HEK293 (cell line): ENCODE data around the gene CCDC167.

Source experiments
- CTCF ChIA-PET: fragments of 350-600 bp; formaldehyde crosslinking; extraction: SDS; loops from one replicate; lab custom pipeline; 2021; ENCODE audit warnings: antibody characterized with exemption; lab: Yijun Ruan, JAX
- POLR2A ChIA-PET: fragments of 300-600 bp; formaldehyde crosslinking; extraction: SDS; loops from one replicate; lab custom pipeline; 2020; ENCODE audit warnings: antibody characterized with exemption, inconsistent platforms; lab: Yijun Ruan, JAX
- H3K27ac ChIP-seq: fragments of 200-500 bp; sonication (Bioruptor generic); 2 replicates; pipeline ENCODE4 v1.5.1; 2014; ENCODE audit warnings: low read depth, low read length, control low read depth, inconsistent platforms; ENCODE audit errors: extremely low read depth
- H3K36me3 ChIP-seq, 2 experiments: fragments of 200-500 bp in 1 of 2; sonication (Bioruptor generic) in 1 of 2; 1 replicate in 1 of 2; 2 replicates in 1 of 2; pipeline ENCODE4 v1.5.1; 2014 to 2017; ENCODE audit warnings: inconsistent platforms in 2 of 2, low read length in 2 of 2; ENCODE audit not compliant: control insufficient read depth in 2 of 2, insufficient read depth in 1 of 2
- H3K4me1 ChIP-seq: fragments of 200-500 bp; sonication (Bioruptor generic); 2 replicates; pipeline ENCODE4 v1.5.1; 2014; ENCODE audit warnings: mild to moderate bottlenecking, low read length, inconsistent platforms; ENCODE audit not compliant: control insufficient read depth, insufficient read depth
- H3K4me3 ChIP-seq: 2 replicates; pipeline ENCODE4 v1.5.1; 2011; ENCODE audit warnings: low read depth, mild to moderate bottlenecking, control low read depth, low read length, moderate library complexity
- H3K9me3 ChIP-seq: fragments of 200-500 bp; sonication (Bioruptor generic); 2 replicates; pipeline ENCODE4 v1.5.1; 2014; ENCODE audit warnings: low read depth, low read length, inconsistent platforms; ENCODE audit not compliant: control insufficient read depth, insufficient read depth
- GLIS2 ChIP-seq: fragments of 450-650 bp; formaldehyde crosslinking; IDR thresholded peaks from 2 replicates; pipeline ENCODE4 v1.5.1; 2016; ENCODE audit warnings: missing biosample characterization, missing genetic modification characterization
- MZF1 ChIP-seq: fragments of 450-650 bp; formaldehyde crosslinking; IDR thresholded peaks from 2 replicates; pipeline ENCODE4 v1.5.1; 2017; ENCODE audit warnings: missing biosample characterization, missing genetic modification characterization, borderline replicate concordance
- REPIN1 ChIP-seq: fragments of 450-650 bp; formaldehyde crosslinking; IDR thresholded peaks from 2 replicates; pipeline ENCODE4 v1.5.1; 2017; ENCODE audit warnings: missing biosample characterization, missing genetic modification characterization, low read depth
- SCRT2 ChIP-seq: fragments of 450-650 bp; formaldehyde crosslinking; IDR thresholded peaks from 2 replicates; pipeline ENCODE4 v1.5.1; 2016; ENCODE audit warnings: missing biosample characterization, missing genetic modification characterization
- SP3 ChIP-seq: fragments of 450-650 bp; formaldehyde crosslinking; IDR thresholded peaks from 2 replicates; pipeline ENCODE4 v1.5.1; 2016; ENCODE audit warnings: missing biosample characterization, missing genetic modification characterization
- ZBTB48 ChIP-seq: fragments of 450-650 bp; formaldehyde crosslinking; IDR thresholded peaks from 2 replicates; pipeline ENCODE4 v1.5.1; 2016; ENCODE audit warnings: missing biosample characterization, missing genetic modification characterization
- ZBTB7A ChIP-seq: fragments of 450-650 bp; formaldehyde crosslinking; IDR thresholded peaks from 2 replicates; pipeline ENCODE4 v1.5.1; 2016; ENCODE audit warnings: low read depth, missing biosample characterization, missing genetic modification characterization
- ZFP69B ChIP-seq: fragments of 450-650 bp; formaldehyde crosslinking; IDR thresholded peaks from 2 replicates; pipeline ENCODE4 v1.5.1; 2016; ENCODE audit warnings: missing biosample characterization, missing genetic modification characterization
- ZNF133 ChIP-seq: fragments of 450-650 bp; formaldehyde crosslinking; IDR thresholded peaks from 2 replicates; pipeline ENCODE4 v1.5.1; 2016; ENCODE audit warnings: missing biosample characterization, missing genetic modification characterization
- ZNF214 ChIP-seq: fragments of 450-650 bp; formaldehyde crosslinking; IDR thresholded peaks from 2 replicates; pipeline ENCODE4 v1.5.1; 2017; ENCODE audit warnings: missing biosample characterization, mild to moderate bottlenecking, missing genetic modification characterization, borderline replicate concordance
- ZNF221 ChIP-seq: fragments of 450-650 bp; formaldehyde crosslinking; IDR thresholded peaks from 2 replicates; pipeline ENCODE4 v1.5.1; 2017; ENCODE audit warnings: missing biosample characterization, missing genetic modification characterization, borderline replicate concordance
- ZNF394 ChIP-seq: fragments of 450-650 bp; formaldehyde crosslinking; IDR thresholded peaks from 2 replicates; pipeline ENCODE4 v1.5.1; 2016; ENCODE audit warnings: missing biosample characterization, missing genetic modification characterization, mild to moderate bottlenecking, moderate library complexity, borderline replicate concordance
- ZNF549 ChIP-seq: fragments of 450-650 bp; IDR thresholded peaks from 2 replicates; pipeline ENCODE4 v1.5.1; 2018; ENCODE audit warnings: missing biosample characterization, missing genetic modification characterization, mild to moderate bottlenecking, inconsistent platforms, moderate library complexity
- ZNF571 ChIP-seq: fragments of 450-650 bp; formaldehyde crosslinking; IDR thresholded peaks from 2 replicates; pipeline ENCODE4 v1.5.0; 2017; ENCODE audit warnings: missing biosample characterization, missing genetic modification characterization
- ZNF624 ChIP-seq: fragments of 450-650 bp; formaldehyde crosslinking; IDR thresholded peaks from 2 replicates; pipeline ENCODE4 v1.5.1; 2017; ENCODE audit warnings: missing biosample characterization, missing genetic modification characterization
- ZNF626 ChIP-seq: fragments of 450-650 bp; sonication (Bioruptor Pico); formaldehyde crosslinking; IDR thresholded peaks from 2 replicates; pipeline ENCODE4 v1.5.1; 2018; ENCODE audit warnings: missing biosample characterization, missing genetic modification characterization, inconsistent platforms
- ZNF768 ChIP-seq: fragments of 450-650 bp; formaldehyde crosslinking; IDR thresholded peaks from 2 replicates; pipeline ENCODE4 v1.5.1; 2018; ENCODE audit warnings: missing biosample characterization, mild to moderate bottlenecking, missing genetic modification characterization
- ZNF837 ChIP-seq: fragments of 450-650 bp; formaldehyde crosslinking; IDR thresholded peaks from 2 replicates; pipeline ENCODE4 v1.5.1; 2016; ENCODE audit warnings: missing biosample characterization, missing genetic modification characterization
- TF ChIP-seq, protein P1 (sequence below): fragments of 450-650 bp; formaldehyde crosslinking; IDR thresholded peaks from 2 replicates; pipeline ENCODE4 v1.5.1; 2016; ENCODE audit warnings: missing biosample characterization, missing genetic modification characterization
- TF ChIP-seq, protein P2 (sequence below): fragments of 450-650 bp; formaldehyde crosslinking; IDR thresholded peaks from 2 replicates; pipeline ENCODE4 v1.5.1; 2016; ENCODE audit warnings: missing biosample characterization, missing genetic modification characterization
- TF ChIP-seq, protein P3 (sequence below): fragments of 450-650 bp; formaldehyde crosslinking; IDR thresholded peaks from 2 replicates; pipeline ENCODE4 v1.5.1; 2016; ENCODE audit warnings: missing biosample characterization, missing genetic modification characterization
- TF ChIP-seq, protein P4 (sequence below): fragments of 450-650 bp; formaldehyde crosslinking; IDR thresholded peaks from 2 replicates; pipeline ENCODE4 v1.5.1; 2017; ENCODE audit warnings: missing biosample characterization, missing genetic modification characterization
- TF ChIP-seq, protein P5 (sequence below): fragments of 450-650 bp; formaldehyde crosslinking; IDR thresholded peaks from 2 replicates; pipeline ENCODE4 v1.5.1; 2016; ENCODE audit warnings: missing biosample characterization, missing genetic modification characterization, low read depth

CCDC167 gene

DNA sequence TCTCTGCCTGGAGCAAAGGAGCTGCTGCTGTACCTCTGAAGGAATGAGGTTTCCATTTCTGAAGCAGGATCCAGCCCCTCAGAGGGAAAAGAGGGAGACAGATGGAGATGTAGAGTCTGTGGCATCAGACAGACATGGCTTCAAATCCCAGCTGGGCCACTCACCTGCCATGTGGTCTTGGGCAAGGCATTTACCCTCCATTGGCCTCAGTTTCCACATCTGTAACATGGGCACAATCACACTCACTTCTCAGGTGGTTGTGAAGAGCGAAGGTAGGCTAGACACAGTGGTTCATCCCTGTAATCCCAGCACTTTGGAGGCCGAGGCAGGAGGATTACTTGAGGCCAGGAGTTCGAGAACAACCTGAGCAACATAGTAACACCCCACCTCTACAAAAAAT lies 32.4 kb upstream of the CCDC167 start (continued):
- TF ChIP-seq, protein P1, sequence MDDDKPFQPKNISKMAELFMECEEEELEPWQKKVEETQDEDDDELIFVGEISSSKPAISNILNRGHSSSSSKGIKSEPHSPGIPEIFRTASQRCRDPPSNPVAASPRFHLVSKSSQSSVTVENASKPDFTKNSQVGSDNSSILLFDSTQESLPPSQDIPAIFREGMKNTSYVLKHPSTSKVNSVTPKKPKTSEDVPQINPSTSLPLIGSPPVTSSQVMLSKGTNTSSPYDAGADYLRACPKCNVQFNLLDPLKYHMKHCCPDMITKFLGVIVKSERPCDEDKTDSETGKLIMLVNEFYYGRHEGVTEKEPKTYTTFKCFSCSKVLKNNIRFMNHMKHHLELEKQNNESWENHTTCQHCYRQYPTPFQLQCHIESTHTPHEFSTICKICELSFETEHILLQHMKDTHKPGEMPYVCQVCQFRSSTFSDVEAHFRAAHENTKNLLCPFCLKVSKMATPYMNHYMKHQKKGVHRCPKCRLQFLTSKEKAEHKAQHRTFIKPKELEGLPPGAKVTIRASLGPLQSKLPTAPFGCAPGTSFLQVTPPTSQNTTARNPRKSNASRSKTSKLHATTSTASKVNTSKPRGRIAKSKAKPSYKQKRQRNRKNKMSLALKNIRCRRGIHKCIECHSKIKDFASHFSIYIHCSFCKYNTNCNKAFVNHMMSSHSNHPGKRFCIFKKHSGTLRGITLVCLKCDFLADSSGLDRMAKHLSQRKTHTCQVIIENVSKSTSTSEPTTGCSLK (tag by site-specific recombination): no peak
- TF ChIP-seq ZNF837: no peak
- TF ChIP-seq, protein P2, sequence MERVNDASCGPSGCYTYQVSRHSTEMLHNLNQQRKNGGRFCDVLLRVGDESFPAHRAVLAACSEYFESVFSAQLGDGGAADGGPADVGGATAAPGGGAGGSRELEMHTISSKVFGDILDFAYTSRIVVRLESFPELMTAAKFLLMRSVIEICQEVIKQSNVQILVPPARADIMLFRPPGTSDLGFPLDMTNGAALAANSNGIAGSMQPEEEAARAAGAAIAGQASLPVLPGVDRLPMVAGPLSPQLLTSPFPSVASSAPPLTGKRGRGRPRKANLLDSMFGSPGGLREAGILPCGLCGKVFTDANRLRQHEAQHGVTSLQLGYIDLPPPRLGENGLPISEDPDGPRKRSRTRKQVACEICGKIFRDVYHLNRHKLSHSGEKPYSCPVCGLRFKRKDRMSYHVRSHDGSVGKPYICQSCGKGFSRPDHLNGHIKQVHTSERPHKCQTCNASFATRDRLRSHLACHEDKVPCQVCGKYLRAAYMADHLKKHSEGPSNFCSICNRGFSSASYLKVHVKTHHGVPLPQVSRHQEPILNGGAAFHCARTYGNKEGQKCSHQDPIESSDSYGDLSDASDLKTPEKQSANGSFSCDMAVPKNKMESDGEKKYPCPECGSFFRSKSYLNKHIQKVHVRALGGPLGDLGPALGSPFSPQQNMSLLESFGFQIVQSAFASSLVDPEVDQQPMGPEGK (tag by site-specific recombination): no peak
- no peak for TF ChIP-seq MZF1 (tag by site-specific recombination)
- no peak for TF ChIP-seq ZNF221 (tag by site-specific recombination)
- no peak for TF ChIP-seq ZNF133 (tag by site-specific recombination)
- TF ChIP-seq ZNF549 (tag by site-specific recombination): no peak
- TF ChIP-seq ZNF571 (tag by site-specific recombination): no peak
- no peak for TF ChIP-seq ZNF214 (tag by site-specific recombination)
- no peak for TF ChIP-seq ZBTB48 (tag by site-specific recombination)
- no peak for TF ChIP-seq SP3

DNA sequence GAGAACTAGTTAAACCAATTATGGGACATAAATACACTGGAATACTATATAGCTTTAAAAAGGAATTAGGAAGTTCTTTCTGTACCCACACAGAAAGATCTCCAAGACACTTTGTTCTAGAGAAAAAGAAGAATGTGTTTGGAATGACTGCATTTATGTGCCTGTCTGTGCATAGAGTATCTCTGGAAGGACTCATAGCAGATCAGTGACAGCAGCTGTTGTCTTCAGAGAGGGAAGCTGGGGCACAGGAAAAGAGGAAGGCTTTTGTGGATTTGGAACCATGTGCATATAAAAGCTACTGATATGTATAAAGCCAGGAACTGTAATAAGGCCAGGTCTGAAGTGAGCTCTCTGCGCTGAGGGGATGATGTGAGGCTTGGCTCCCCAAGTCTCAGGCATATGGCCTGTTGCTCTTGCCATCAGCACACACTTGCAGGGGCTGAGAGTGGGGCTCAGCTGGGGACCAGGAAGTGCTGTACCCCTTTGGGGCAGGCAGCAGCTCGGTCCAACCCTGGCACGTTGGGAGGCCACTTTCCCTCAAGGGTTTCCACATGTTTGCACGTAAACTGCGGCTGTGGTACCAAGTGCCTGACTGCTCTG lies 31.8 kb upstream of the CCDC167 start:
- Histone ChIP-seq H3K36me3 (no peaks in the 10 kb centered on the region), H3K4me1 (peaks cover 3% of the 10 kb centered on the region; the same call in 1 of the 2 replicates), H3K4me3 (no peak overlapping the region), H3K27ac (no peak overlapping the region), H3K9me3 (no peaks in the 10 kb centered on the region)
- ChIA-PET POLR2A (interaction anchor here (0.6 kb wide), 1 partner anchor 159 kb away, joined by 3 read pairs; no protein-coding TSS in a partner anchor), CTCF (interaction anchor here (0.9 kb wide), 1 partner anchor 34 kb away, joined by 3 read pairs; no protein-coding TSS in a partner anchor)
- TF ChIP-seq SCRT2: 0 out of 2 replicates have a peak, but pooled peaks have one; percentile 18
- no peak for TF ChIP-seq ZNF394 (tag by site-specific recombination)
- no peak for TF ChIP-seq ZNF626 (tag by site-specific recombination)
- TF ChIP-seq ZNF214 (tag by site-specific recombination): no peak
- TF ChIP-seq ZFP69B (tag by site-specific recombination): no peak

DNA sequence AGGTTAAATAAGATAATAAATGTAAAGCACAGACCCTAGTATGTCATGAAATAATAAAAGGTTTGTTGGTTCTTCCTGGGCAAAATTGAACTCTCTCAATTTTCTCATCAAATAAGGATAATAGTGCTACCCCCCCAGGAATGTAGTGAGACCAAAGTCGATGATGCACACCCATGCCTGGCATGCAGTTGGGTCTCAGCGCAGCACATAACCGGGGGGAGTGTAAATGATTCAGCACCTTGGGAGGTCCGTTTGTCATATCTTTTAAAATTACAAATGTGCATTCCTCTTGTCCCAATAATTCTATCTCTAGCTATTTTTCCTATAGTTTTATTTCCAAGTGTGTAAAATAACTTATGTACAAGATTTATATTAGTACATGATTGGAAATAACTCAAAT lies 31.3 kb upstream of the CCDC167 start:
- no peaks in the 10 kb centered on the region for H3K36me3 ChIP-seq
- H3K4me1 ChIP-seq: peaks cover 3% of the 10 kb centered on the region; the same call in 1 of the 2 replicates
- no peak overlapping the region for H3K4me3 ChIP-seq
- no peak overlapping the region for H3K27ac ChIP-seq
- ChIA-PET CTCF (interaction anchor here (0.9 kb wide), 1 partner anchor 35 kb away, joined by 3 read pairs; no protein-coding TSS in a partner anchor), POLR2A (interaction anchor here (0.6 kb wide), 1 partner anchor 159 kb away, joined by 3 read pairs; no protein-coding TSS in a partner anchor)
- no peaks in the 10 kb centered on the region for H3K9me3 ChIP-seq
- TF ChIP-seq REPIN1 (tag by site-specific recombination): no peak
- no peak for TF ChIP-seq GLIS2 (tag by site-specific recombination)
- TF ChIP-seq, protein P3, sequence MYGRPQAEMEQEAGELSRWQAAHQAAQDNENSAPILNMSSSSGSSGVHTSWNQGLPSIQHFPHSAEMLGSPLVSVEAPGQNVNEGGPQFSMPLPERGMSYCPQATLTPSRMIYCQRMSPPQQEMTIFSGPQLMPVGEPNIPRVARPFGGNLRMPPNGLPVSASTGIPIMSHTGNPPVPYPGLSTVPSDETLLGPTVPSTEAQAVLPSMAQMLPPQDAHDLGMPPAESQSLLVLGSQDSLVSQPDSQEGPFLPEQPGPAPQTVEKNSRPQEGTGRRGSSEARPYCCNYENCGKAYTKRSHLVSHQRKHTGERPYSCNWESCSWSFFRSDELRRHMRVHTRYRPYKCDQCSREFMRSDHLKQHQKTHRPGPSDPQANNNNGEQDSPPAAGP: no peak
- no peak for TF ChIP-seq ZNF624 (tag by site-specific recombination)
- TF ChIP-seq ZBTB7A (tag by site-specific recombination): no peak
- TF ChIP-seq, protein P4, sequence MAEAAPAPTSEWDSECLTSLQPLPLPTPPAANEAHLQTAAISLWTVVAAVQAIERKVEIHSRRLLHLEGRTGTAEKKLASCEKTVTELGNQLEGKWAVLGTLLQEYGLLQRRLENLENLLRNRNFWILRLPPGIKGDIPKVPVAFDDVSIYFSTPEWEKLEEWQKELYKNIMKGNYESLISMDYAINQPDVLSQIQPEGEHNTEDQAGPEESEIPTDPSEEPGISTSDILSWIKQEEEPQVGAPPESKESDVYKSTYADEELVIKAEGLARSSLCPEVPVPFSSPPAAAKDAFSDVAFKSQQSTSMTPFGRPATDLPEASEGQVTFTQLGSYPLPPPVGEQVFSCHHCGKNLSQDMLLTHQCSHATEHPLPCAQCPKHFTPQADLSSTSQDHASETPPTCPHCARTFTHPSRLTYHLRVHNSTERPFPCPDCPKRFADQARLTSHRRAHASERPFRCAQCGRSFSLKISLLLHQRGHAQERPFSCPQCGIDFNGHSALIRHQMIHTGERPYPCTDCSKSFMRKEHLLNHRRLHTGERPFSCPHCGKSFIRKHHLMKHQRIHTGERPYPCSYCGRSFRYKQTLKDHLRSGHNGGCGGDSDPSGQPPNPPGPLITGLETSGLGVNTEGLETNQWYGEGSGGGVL: no peak
- no peak for TF ChIP-seq ZNF768 (tag by site-specific recombination)
- TF ChIP-seq, protein P5, sequence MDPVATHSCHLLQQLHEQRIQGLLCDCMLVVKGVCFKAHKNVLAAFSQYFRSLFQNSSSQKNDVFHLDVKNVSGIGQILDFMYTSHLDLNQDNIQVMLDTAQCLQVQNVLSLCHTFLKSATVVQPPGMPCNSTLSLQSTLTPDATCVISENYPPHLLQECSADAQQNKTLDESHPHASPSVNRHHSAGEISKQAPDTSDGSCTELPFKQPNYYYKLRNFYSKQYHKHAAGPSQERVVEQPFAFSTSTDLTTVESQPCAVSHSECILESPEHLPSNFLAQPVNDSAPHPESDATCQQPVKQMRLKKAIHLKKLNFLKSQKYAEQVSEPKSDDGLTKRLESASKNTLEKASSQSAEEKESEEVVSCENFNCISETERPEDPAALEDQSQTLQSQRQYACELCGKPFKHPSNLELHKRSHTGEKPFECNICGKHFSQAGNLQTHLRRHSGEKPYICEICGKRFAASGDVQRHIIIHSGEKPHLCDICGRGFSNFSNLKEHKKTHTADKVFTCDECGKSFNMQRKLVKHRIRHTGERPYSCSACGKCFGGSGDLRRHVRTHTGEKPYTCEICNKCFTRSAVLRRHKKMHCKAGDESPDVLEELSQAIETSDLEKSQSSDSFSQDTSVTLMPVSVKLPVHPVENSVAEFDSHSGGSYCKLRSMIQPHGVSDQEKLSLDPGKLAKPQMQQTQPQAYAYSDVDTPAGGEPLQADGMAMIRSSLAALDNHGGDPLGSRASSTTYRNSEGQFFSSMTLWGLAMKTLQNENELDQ (tag by site-specific recombination): no peak
